B cell (primary cell): ENCODE results near the gene ACSM2B. TPM values are rescaled to one million over a fixed set of nuclear protein-coding genes. Genes with fewer than 3 reads are reported as not detected.
"Not testable (repeated sequence)": the region's sequence is repeated elsewhere in the genome, so short reads cannot be mapped to it uniquely, and the experiment has no call there.

Experiments used
- ATAC-seq: fragments of 200-7000 bp; cut with Tn5 transposase; one replicate; pipeline ENCODE4 v1.10.0; 2021; ENCODE audit warnings: low read depth, mild to moderate bottlenecking, moderate number of reproducible peaks, moderate library complexity
- CTCF ChIA-PET: fragments of 350-600 bp; sonication (Branson Sonifier 250); formaldehyde crosslinking; loops from one replicate; lab custom pipeline; 2021; ENCODE audit warnings: antibody characterized with exemption, inconsistent platforms; lab: Charles Lee
- POLR2A ChIA-PET: fragments of 350-600 bp; sonication (Branson Sonifier 250); formaldehyde crosslinking; loops from one replicate; lab custom pipeline; 2021; ENCODE audit warnings: antibody characterized with exemption; lab: Charles Lee
- DNase-seq: peaks from one replicate; pipeline ENCODE4 v3.0.0; 2013
- H2AFZ ChIP-seq: 2 replicates; pipeline ENCODE4 v1.6.1; 2012; ENCODE audit warnings: mild to moderate bottlenecking, low read depth, low read length; ENCODE audit not compliant: insufficient read depth, poor library complexity, severe bottlenecking
- H3K27ac ChIP-seq, 2 donors: 1 replicate in 1 of 2; 2 replicates in 1 of 2; pipeline ENCODE4 v1.5.1; 2012 to 2013; ENCODE audit warnings: low read length in 2 of 2, mild to moderate bottlenecking in 2 of 2, moderate library complexity in 1 of 2
- H3K27me3 ChIP-seq, 4 experiments: fragments of 200-600 bp in 1 of 4; sonication (generic) in 1 of 4; replicated peaks in 1 of 4; 1 replicate in 2 of 4; 2 replicates in 2 of 4; pipeline versions ENCODE4 v1.6.1 to v1.7.0; 2013 to 2016; ENCODE audit warnings: low read length in 3 of 4, mild to moderate bottlenecking in 2 of 4, mixed read lengths in 1 of 4, moderate library complexity in 1 of 4; ENCODE audit not compliant: insufficient read depth in 4 of 4, control insufficient read depth in 3 of 4; ENCODE audit errors: control extremely low read depth in 1 of 4
- H3K36me3 ChIP-seq, 2 experiments: replicated peaks in 1 of 2; 1 replicate in 1 of 2; 2 replicates in 1 of 2; pipeline versions ENCODE4 v1.6.1 to v1.7.1; 2013; ENCODE audit warnings: low read length in 1 of 2; ENCODE audit not compliant: insufficient read depth in 2 of 2, control insufficient read depth in 1 of 2; ENCODE audit errors: control extremely low read depth in 1 of 2, extremely low read depth in 1 of 2
- H3K4me1 ChIP-seq, 2 donors: fragments of 200-600 bp in 1 of 2; sonication (generic) in 1 of 2; 1 replicate in 1 of 2; 2 replicates in 1 of 2; pipeline versions ENCODE4 v1.5.1 to v1.6.1; 2013 to 2017; ENCODE audit warnings: low read length in 2 of 2; ENCODE audit not compliant: control insufficient read depth in 2 of 2, insufficient read depth in 2 of 2
- H3K4me2 ChIP-seq: replicated peaks from 2 replicates; pipeline ENCODE3; 2012; ENCODE audit warnings: mild to moderate bottlenecking, low read depth, low read length; ENCODE audit not compliant: poor library complexity, severe bottlenecking
- H3K4me3 ChIP-seq, 5 experiments: fragments of 200-600 bp in 1 of 5; sonication (generic) in 1 of 5; 1 replicate in 3 of 5; 2 replicates in 2 of 5; pipeline versions ENCODE4 v1.5.1 to v1.7.0; 2011 to 2016; ENCODE audit warnings: low read length in 4 of 5, mild to moderate bottlenecking in 4 of 5, low read depth in 2 of 5, control low read depth in 1 of 5, moderate library complexity in 1 of 5; ENCODE audit not compliant: insufficient read depth in 1 of 5; ENCODE audit errors: control extremely low read depth in 1 of 5, extremely low read depth in 1 of 5
- H3K79me2 ChIP-seq: fragments of 200-600 bp; sonication (generic); one replicate; pipeline ENCODE4 v1.6.0; 2016; ENCODE audit warnings: low read length; ENCODE audit not compliant: control insufficient read depth, insufficient read depth
- H3K9ac ChIP-seq: fragments of 200-600 bp; sonication (generic); 2 replicates; pipeline ENCODE4 v1.6.1; 2017; ENCODE audit warnings: mild to moderate bottlenecking, low read length, moderate library complexity
- H3K9me3 ChIP-seq, 3 donors: one replicate each; pipeline versions ENCODE4 v1.6.1 to v1.7.1; 2013; ENCODE audit warnings: low read length in 2 of 3; ENCODE audit not compliant: control insufficient read depth in 2 of 3, insufficient read depth in 1 of 3; ENCODE audit errors: control extremely low read depth in 1 of 3
- H4K20me1 ChIP-seq: 2 replicates; pipeline ENCODE4 v1.6.0; 2012; ENCODE audit warnings: mild to moderate bottlenecking, low read length; ENCODE audit not compliant: insufficient read depth, control insufficient read depth, poor library complexity, severe bottlenecking
- H3K27ac Mint-ChIP-seq: one replicate; pipeline ENCODE4 v1.8.0; 2021; ENCODE audit warnings: mixed read lengths
- H3K27me3 Mint-ChIP-seq: one replicate; pipeline ENCODE4 v1.8.0; 2021; ENCODE audit warnings: mixed read lengths
- H3K4me1 Mint-ChIP-seq: one replicate; pipeline ENCODE4 v1.8.0; 2021; ENCODE audit warnings: mixed read lengths
- H3K4me3 Mint-ChIP-seq: one replicate; pipeline ENCODE4 v1.8.0; 2021; ENCODE audit warnings: mixed read lengths
- H3K9me3 Mint-ChIP-seq: one replicate; pipeline ENCODE4 v1.8.0; 2022; ENCODE audit warnings: mixed read lengths; ENCODE audit not compliant: insufficient read depth
- WGBS: methylation state at CpG from one replicate; pipeline ENCODE4 v1.1.5; 2013; ENCODE audit warnings: missing lambda C conversion rate; ENCODE audit not compliant: insufficient coverage; 5-methylcytosine and 5-hydroxymethylcytosine counted together
- intact Hi-C: fragments of 100-400 bp; cut with micrococcal nuclease; formaldehyde crosslinking; loops from one replicate; pipeline ENCODE4 v1.10.0; 2022
- polyA plus RNA-seq: library from polyadenylated mRNA; depleted of rRNA; stranded (reverse); fragments of >200 nt; gene quantifications from 2 replicates; pipeline ENCODE4 v1.2.3, GENCODE V29; 2012
- total RNA-seq, 2 donors: library from RNA; stranded (reverse); fragments of 120-200 nt in 1 of 2; gene quantifications; 1 replicate in 1 of 2; 2 replicates in 1 of 2; pipeline versions ENCODE4 v1.2.3 to v1.2.4, GENCODE V29; 2013 to 2022

The ACSM2B gene
- total and polyA plus RNA-seq, 2 donors (not counting 1 experiment from before 2014, with no cell fraction given), result not detected

DNA sequence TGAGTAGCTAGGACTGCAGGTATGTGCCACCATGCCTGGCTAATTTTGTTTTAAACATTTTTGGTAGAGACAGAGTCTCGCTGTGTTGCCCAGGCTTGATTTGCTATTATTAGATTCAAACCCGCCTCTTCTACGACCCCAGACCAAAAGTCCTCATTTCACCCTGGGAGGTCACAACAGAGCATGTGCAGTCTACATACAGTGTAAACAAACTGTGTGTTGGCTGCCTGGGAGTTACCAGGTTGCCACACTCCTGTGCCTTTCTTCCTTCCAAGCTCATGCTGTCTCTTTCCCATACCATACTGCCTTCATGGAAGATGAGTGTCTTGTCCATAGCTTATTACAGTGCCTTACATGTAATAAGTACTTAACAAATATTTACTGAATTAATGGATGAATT, 11.9 kb downstream of the ACSM2B start:
- H4K20me1 ChIP-seq, H3K4me1 ChIP-seq, H3K4me3 ChIP-seq, H3K9me3 Mint-ChIP-seq, intact Hi-C loops, DNase-seq, CTCF ChIA-PET, H3K4me1 Mint-ChIP-seq, H3K4me3 Mint-ChIP-seq, H3K9me3 ChIP-seq, H3K27ac ChIP-seq, H2AFZ ChIP-seq, H3K27ac Mint-ChIP-seq, H3K9ac ChIP-seq, H3K36me3 ChIP-seq, H3K27me3 ChIP-seq, H3K27me3 Mint-ChIP-seq, ATAC-seq, POLR2A ChIA-PET, H3K79me2 ChIP-seq, H3K4me2 ChIP-seq: not testable (repeated sequence)
- WGBS, result no CpG with 5 or more reads among the region's 3 CpGs

DNA sequence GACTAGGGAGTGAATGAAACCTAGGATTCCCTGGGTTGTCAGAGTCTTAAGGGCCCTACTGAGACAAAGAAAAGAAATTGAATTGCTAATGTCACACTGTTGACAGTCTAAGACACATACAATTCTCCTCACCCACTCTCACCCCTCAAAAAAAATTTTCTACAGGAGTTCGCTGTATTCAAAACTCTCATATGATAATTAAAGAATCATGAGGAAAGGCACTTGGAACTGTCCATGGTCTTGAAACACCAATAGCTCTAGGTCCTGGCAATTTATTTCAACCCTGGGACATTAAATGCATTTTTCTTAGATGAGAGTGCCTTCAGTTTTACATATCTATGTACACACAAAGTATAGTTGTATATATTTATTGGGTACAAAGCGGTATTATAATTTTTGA, 20.5 kb downstream of the ACSM2B start:
- H3K9ac ChIP-seq, H3K4me2 ChIP-seq, H3K4me3 ChIP-seq, intact Hi-C loops, CTCF ChIA-PET, H3K4me1 ChIP-seq, H2AFZ ChIP-seq, DNase-seq, H3K27me3 ChIP-seq, H3K36me3 ChIP-seq, H3K9me3 Mint-ChIP-seq, H3K4me3 Mint-ChIP-seq, H4K20me1 ChIP-seq, H3K79me2 ChIP-seq, ATAC-seq, H3K9me3 ChIP-seq, H3K27ac ChIP-seq, POLR2A ChIA-PET, H3K27ac Mint-ChIP-seq, H3K4me1 Mint-ChIP-seq: not testable (repeated sequence)
- WGBS, result no CpG with 5 or more reads among the region's 2 CpGs
- peaks cover 15% of the 10 kb centered on the region for H3K27me3 Mint-ChIP-seq

DNA sequence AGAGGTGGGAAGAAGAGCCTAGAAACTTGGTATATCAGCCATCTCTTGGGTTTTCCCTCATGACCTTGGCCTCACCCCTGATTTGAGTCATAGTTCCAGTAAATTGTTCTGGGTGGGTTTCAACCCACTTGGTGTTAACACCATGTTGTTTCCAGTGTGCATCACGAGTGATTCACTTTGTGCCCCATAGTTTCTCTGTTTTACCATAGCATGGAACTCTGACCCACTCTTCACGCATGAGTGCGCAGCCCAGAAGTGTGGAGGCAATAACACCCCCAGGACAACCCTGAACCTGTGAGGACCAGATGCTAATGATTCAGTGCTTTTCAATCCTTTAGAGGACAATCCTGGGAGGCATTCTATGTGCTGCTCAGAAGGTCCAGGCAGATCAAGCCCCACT, 21.5 kb downstream of the ACSM2B start:
- H3K27me3 ChIP-seq, H3K79me2 ChIP-seq, H3K9me3 ChIP-seq, H3K9ac ChIP-seq, H3K9me3 Mint-ChIP-seq, H3K4me3 Mint-ChIP-seq, POLR2A ChIA-PET, H3K4me1 ChIP-seq, H3K4me2 ChIP-seq, intact Hi-C loops, H2AFZ ChIP-seq, ATAC-seq, H4K20me1 ChIP-seq, H3K36me3 ChIP-seq, H3K4me3 ChIP-seq, DNase-seq, H3K27ac Mint-ChIP-seq, H3K27ac ChIP-seq, CTCF ChIA-PET, H3K4me1 Mint-ChIP-seq: not testable (repeated sequence)
- peaks cover 15% of the 10 kb centered on the region for H3K27me3 Mint-ChIP-seq
- 80% methylated on average over 3 of the region's 3 CpGs for WGBS

DNA sequence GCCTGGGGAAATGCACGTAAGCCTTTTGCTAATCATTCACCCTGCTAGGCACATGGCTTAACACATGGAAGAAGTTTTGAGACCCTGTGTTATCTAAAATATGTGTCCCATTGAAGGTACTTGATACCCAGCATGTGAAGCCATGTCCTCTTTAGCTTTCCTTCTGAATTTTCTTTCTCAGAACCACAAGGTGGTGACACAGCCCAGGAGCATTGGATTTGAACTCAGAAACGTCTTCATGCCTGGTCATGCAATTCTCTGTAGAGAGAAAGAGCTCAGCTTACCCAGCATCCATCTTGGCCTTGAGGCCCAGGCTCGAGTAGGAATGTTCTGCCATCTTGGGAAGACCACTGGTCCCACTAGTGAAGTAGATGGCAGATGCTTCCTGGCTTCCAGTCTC, 22.7 kb downstream of the ACSM2B start:
- H3K9ac ChIP-seq, H3K4me1 Mint-ChIP-seq, H4K20me1 ChIP-seq, H3K27ac ChIP-seq, H3K27me3 ChIP-seq, DNase-seq, H3K4me3 Mint-ChIP-seq, POLR2A ChIA-PET, H3K4me1 ChIP-seq, CTCF ChIA-PET, H3K27ac Mint-ChIP-seq, H3K79me2 ChIP-seq, H2AFZ ChIP-seq, H3K36me3 ChIP-seq, H3K4me2 ChIP-seq, ATAC-seq, H3K9me3 Mint-ChIP-seq, H3K4me3 ChIP-seq, H3K9me3 ChIP-seq, intact Hi-C loops: not testable (repeated sequence)
- H3K27me3 Mint-ChIP-seq, result peaks cover 19% of the 10 kb centered on the region
- 83% methylated on average over 1 of the region's 3 CpGs for WGBS
